ENCODE results near the gene ZNF543.

DNA sequence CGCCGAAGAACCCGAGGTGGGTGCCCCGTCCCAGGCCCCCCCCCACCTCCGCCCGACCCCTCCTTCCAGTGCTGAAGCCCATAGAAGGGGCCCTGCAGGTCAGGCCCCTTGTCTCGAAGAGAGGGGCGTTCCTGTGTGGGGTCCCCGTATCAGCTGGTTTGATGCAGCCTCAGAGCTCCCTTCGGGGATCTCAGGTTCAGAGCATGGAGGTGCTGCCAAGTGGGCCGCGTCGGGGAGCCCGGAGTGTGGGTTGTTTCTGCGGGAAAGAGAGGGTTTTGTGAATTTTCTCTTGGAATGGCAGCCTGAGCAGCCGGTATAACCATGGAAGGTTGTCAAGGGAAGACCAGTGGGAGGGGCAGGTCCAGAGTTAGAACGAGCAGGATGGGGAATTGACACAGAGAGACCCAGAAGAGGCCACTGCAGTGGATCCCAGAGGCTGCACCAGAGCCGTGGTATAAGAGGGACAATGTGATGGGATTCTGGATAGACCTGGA is 43.5 kb downstream of the ZNF543 start:
- TF ChIP-seq POLR2A (IDR thresholded peaks at IDR 0.05; ENCODE audit: control extremely low read depth in 1 of 2, low read depth in 2 of 2, low read length in 2 of 2) (no peak), BRCA1 (IDR thresholded peaks at IDR 0.05; ENCODE audit: low read depth, low read length) (no peak), MAFK (IDR thresholded peaks at IDR 0.05; ENCODE audit: low read depth, low read length) (no peak), KDM1A (IDR thresholded peaks at IDR 0.05; ENCODE audit: borderline replicate concordance, low read length) (no peak), GABPA (IDR thresholded peaks at IDR 0.05; ENCODE audit: borderline replicate concordance, insufficient read depth, low read length) (no peak), TAF1 (IDR thresholded peaks at IDR 0.05; ENCODE audit: low read depth, low read length) (no peak), HDAC2 (IDR thresholded peaks at IDR 0.05; ENCODE audit: borderline replicate concordance in 1 of 2, low read depth in 2 of 2, low read length in 2 of 2) (no peak)
- TF ChIP-seq, protein P1, sequence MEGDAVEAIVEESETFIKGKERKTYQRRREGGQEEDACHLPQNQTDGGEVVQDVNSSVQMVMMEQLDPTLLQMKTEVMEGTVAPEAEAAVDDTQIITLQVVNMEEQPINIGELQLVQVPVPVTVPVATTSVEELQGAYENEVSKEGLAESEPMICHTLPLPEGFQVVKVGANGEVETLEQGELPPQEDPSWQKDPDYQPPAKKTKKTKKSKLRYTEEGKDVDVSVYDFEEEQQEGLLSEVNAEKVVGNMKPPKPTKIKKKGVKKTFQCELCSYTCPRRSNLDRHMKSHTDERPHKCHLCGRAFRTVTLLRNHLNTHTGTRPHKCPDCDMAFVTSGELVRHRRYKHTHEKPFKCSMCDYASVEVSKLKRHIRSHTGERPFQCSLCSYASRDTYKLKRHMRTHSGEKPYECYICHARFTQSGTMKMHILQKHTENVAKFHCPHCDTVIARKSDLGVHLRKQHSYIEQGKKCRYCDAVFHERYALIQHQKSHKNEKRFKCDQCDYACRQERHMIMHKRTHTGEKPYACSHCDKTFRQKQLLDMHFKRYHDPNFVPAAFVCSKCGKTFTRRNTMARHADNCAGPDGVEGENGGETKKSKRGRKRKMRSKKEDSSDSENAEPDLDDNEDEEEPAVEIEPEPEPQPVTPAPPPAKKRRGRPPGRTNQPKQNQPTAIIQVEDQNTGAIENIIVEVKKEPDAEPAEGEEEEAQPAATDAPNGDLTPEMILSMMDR (IDR thresholded peaks at IDR 0.05; ENCODE audit: control extremely low read depth in 1 of 3, insufficient read depth in 1 of 3, low read depth in 1 of 3, low read length in 3 of 3) = no peak

All from H1 (cell line).